DMS153 (cell line): ENCODE results near the gene AJUBA.

ENCODE experiments used
- DNase-seq: peaks from one replicate; lab custom pipeline; 2025; lab: John Stamatoyannopoulos, UW

Gene AJUBA

GRCh38 chr14:22935156-22935555 lies 47.2 kb downstream of the AJUBA start:
- DNase-seq = no peak

DNA sequence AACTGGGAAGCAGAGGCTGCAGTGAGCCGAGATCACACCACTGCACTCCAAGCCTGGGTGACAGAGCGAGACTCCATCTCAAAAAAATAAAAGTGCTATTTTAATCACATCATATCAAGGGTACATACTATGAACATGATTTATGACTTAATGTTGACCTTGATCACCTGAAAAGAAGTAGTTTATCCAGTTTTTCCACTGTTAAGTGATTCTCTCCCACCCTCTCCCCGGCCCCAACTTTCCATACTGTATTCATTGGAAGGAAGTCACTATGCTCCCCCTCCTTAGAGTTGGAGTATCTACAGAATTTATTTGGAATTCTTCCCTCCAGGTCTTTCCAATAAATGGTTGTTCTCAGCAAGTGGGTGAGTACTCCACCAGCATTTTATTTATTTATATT lies 50.2 kb downstream of the AJUBA start:
- DNase-seq = no peak

GRCh38 chr14:22929961-22930364 lies 52.4 kb downstream of the AJUBA start:
- DNase-seq = no peak

DNA sequence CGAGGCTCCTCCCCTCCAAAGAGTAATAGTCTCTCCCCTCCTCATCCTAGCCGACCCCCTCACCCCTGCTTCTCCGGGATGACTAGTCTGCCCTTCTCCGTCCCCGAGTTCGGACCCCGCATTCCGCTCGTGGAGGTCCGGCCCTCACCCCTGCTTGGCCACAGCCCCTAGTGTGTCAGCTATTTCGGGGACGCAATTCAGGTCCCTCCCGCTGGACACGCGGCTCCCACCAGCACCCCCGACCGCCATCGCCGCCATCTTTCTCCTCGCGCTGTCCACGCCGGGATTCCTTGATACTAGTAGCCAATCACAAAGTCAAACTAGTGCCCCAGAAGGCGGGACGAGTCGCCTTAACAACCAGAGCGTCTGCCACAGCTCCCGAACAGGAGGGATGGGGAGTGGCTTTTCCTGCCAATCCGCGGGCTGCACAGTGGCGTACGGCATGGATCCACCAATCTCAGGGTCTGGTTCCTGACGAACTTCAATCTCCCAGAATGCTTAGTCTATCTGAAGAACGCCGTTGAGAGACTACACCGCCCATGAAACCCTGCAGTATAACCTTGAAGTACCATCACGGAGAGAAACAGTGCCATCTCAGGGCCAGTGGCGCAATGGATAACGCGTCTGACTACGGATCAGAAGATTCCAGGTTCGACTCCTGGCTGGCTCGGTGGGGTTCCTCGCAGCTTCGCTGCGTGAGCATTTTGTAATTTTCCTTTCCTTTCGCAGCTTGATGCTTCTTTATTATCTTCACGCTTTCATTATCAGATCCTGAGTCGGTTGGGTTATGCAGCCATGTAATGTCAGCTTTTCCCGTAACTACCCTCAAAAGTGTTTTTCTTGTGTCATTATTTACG lies 53.0 kb downstream of the AJUBA start, which contains the start of gene PRMT5:
Gene PRMT5 (minus strand): TSS at position 273 of the 857 bp plus-strand sequence. CDS start 15 bp downstream, at position 258.
- DNase-seq = peak; percentile 99

GRCh38 chr14:22928237-22929103 lies 53.9 kb downstream of the AJUBA start:
- no peak for DNase-seq

DNA sequence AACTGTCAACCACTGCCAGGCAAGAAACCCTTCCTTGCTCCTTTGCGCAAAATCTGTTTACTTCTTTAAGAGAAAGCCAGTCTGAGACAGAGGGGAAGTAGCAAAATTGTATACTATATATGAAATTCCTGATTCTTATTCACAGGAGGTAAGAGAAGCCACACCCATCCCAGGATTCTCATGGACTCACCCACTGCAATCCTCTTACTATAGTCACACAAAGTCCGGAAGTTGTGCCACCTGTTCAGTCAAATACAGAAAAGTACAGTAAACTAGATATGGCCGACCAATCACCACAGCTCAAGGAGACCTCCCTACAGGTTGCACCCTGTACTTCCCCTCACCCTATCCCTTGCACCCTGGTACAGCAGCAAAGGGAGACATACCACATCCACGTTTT lies 56.0 kb downstream of the AJUBA start:
- no peak for DNase-seq

- DNase-seq = no peak
These were observed 56.8 kb downstream of the AJUBA start for GRCh38 chr14:22925513-22925912.

DNA sequence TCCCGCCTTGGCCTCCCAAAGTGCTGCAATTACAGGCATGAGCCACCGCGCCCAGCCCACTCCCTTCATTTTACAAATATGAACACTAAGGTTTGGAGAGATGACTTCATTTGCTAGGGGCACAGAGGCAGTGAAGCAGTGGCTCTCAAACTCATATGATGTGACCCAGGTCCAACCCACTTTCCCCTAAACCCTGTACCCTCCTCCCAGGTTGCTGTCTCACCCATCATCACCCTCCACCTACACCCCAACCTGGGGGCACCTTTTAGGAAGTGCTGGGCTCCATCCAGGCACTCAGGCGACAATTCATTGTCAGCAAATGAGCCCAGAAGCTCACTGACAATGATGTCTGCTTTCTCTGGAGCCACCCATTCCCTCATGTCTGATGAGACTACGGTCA lies 58.6 kb downstream of the AJUBA start:
- DNase-seq = no peak

DNA sequence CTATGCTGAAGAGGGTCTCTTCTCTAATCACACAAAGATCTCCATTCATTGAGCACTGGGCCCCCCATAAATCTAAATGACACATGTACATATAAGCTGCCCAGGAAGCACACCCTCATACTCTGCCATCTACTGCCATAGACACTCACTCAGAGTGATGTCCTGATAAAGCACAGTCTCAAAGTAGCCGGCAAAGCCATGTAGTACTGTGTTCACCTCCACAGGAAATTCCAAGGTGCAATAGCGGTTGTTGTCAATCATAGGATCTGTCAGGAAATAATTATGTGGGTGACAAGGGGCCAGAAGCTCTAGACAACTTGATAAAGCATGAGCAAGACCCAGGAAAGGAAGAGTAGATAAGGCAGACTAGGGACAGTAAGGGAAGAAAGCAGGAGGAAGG lies 60.1 kb downstream of the AJUBA start:
- DNase-seq = no peak
